NAMALWA (cell line): ENCODE measurements around the gene ZCCHC8.
A peak's percentile ranks its signal among the peaks of the same experiment; 100 is the strongest.
"Not testable (repeated sequence)": the region's sequence is repeated elsewhere in the genome, so short reads cannot be mapped to it uniquely, and the experiment has no call there.

ENCODE experiments used
- DNase-seq: peaks from one replicate; pipeline ENCODE4 v3.0.0-alpha.2; 2015; ENCODE audit warnings: low spot score

The ZCCHC8 gene

DNA sequence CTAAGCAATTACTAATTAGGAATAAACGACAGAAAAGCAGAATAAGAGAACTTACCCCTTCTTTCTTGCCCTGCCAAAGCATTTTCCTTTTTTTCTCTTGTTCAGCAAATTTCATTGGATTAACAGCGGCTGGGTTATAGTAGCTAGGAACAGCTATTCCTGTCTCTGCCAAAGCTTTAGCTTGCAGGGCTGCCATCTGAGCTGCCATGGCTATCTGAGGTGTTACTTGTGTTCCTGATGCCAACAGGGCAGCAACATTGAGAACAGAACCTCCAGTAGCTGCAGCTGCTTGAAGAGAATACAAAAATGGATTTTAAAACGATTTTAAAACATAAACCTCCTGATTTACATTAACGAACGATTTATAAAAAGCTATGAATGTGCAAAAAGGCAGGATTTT is 7.4 kb upstream of the ZCCHC8 start:
- no peak for DNase-seq

DNA sequence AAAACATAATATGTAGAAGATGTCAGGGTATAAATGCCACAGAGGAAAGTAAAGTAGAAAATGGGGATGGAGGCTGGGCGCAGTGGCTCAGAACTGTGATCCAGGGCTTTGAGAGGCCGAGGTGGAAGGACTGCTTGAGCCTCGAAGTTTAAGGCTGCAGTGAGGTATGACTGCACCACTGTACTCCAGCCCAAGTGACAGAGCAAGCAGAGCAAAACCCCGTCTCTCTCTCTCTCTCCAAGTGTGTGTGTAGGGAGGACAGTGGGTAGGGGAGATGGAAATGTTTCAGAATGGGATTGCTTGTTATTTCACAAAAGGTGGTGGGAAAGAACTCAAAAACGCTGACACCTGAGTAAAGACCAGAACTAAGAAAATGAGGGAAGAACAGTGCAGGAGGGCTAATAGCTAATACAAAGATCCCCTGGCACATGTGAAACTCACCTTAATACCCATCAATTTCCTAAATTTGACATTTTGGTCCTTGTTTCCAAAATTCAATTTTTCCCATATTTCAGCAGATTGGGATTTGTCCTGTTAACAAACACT is 5.7 kb upstream of the ZCCHC8 start:
- no peak for DNase-seq

DNA sequence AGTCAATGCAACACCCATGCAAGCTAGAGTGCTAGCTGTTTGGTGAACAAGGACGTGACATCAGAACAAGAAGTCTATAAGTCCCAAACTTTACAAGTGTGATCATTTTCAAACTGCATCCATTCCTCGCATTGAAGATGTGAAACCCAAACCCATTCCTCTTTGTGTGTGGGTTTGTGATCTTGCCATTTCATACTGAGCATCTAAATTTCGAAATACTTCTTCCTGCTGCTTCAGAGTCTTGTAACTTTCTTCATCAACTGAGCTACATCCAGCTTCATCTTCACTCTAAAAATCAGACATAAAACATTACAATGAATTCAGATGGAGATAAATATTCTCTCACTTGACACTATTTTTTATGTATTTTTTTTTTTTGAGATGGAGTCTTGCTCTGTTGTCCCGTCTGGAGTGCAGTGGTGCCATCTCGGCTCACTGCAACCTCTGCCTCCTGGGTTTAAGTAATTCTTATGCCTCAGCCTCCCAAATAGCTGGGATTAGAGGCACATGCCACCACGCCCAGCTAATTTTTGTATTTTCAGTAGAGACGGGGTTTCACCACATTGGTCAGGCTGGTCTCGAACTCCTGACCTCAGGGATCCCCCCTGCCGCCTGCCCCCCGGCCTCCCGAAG is 4.8 kb upstream of the ZCCHC8 start:
- no peak for DNase-seq

DNA sequence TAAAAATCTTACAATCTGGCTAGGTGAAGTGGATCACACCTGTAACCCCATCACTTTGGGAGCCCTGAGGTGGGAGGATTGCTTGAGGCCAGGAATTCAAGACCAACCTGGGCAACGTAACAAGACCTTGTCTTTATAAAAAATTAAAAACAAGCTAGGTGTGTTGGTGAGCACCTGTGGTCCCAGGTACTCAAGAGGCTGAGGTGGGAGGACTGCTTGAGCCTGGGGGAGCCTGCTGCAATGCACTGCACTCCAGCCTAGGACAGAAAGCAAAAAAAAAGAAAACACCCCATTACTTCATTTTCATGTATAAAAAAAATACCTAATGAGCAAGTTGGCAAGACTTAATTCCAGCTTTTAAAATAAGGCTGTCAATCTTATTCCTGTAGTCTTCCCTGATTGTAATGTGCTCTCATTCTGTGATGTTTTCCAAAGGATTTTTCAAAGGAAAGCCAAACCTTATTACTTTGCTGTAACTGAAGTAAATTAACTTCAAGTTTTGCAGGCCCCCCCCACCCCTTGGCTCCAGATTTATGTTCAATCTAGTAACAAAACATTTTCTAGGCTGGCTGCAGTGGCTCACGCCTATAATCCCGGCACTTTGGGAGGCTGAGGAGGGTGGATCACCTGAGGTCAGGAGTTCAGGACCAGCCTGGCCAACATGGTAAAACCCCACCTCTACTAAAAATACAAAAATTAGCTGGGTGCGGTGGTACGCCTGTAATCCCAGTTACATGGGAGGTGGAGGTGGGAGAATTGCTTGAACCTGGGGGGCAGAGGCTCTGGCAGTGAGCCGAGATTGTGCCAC is 3.3 kb upstream of the ZCCHC8 start:
- DNase-seq: no peak

DNA sequence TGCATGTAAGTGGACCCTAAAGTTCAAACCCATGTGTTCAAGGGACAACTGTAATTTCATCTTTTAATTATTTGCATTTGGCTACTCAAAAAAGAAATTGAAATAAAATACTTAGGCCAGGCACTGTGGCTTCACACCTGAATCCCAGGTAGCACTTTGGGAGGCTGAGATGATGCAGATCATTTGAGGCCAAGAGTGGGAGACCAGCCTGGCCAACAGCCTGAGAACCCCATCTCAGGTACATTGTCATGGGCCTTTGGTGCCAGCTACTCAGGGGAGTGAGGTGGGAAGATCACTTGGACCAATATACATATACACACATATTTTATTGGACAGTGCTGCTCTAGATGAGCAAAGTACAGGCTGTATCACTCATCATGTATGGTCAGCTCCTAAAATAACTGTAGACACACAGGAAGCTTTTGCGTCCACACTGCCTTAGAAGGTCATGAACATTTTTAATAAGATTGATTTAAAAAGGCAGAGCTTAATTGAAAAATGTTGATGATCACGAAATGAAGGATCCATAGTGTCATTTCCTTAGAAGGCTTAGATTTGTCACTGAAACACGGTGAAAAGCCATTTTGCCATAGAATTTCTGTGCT is 2.5 kb upstream of the ZCCHC8 start:
- no peak for DNase-seq

DNA sequence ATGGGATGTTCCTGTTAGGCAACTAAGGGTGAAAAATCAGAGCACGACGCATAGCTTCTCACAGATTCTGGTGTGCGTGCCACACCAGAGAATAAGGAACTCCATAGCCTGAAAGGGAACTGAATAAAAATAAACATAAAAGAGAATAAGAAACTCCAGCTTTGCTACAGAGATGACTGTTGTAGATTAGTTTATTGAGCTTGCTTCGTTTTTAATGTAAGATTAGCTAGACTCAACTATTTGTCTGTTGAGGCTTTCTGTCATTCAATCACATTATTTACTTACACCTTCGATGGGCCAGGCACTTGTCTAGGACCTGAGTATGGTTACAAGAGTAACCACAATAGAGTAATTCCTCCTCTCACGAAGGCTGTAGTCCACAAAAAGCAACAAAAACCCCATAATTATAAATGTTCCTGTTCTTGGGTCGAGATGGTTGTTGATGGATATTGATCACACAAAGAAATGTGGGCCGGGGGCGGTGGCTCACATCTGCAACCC is 807 bp upstream of the ZCCHC8 start:
- no peak for DNase-seq

DNA sequence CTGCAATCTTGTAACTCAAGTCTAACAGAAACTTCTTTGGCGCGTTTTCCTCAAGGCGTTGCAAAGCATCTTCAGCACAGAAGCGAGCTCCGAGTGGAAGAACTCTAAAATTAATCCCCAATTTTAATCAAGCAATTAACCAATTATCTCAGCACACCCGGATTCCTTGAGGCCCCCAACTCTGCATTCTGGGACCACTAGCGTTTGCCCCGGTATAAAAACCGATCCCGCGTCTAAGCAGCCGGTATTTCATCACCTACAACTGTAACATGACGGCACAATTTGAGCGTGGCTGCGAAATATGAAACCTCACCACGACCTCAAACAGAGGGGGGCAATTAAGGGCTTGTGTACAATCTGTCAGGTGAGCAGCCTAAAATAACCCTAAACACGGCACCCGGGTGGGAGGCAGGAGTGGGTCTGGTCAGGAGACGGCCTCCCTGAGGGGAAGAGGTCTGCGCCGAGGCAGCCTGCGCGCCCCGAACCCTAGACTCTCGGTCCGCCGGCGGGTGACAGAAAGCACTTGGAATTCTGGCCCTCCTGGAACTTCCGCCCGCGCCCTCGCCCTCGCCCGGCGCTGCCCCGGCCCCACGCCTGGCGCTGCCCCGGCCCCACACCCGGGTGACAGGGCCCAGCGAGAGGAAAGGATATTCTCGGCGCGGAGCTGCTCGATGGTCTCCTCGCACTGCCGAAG is 594 bp downstream of the ZCCHC8 start:
- DNase-seq: peak; percentile 82

DNA sequence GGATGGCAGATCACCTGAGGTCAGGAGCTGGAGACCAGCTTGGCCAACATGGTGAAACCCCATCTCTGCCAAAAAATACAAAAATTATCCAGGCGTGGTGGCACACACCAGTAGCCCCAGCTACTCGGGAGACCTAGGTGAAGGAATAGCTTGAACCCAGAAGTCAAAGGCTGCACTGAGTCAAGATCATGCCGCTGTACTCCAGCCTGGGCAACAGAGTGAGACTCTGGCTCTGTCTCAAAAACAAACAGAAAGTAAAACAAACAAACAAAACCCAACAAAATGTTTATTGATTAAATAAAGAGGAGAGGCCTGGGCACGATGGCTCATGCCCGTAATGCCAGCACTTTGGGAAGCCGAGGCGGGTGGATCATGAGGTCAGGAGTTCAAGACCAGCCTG is 5.5 kb downstream of the ZCCHC8 start:
- no peak for DNase-seq

DNA sequence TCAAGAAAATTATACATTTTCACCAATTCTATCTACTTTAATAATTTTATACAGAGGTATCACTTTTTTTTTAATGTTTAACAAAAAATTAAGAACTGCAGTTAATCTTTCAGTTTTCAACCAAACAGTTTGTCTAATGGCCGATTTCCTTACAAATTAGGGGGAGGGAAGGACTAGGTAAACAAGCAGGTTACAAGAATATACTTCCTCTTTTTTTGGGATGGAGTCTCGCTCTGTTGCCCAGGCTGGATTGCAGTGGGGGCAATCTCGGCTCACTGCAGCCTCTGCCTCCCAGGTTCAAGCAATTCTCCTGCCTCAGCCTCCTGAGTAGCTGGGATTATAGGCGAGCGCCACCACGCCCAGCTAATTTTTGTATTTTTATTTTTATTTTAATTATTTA is 7.5 kb downstream of the ZCCHC8 start:
- DNase-seq: not testable (repeated sequence)

DNA sequence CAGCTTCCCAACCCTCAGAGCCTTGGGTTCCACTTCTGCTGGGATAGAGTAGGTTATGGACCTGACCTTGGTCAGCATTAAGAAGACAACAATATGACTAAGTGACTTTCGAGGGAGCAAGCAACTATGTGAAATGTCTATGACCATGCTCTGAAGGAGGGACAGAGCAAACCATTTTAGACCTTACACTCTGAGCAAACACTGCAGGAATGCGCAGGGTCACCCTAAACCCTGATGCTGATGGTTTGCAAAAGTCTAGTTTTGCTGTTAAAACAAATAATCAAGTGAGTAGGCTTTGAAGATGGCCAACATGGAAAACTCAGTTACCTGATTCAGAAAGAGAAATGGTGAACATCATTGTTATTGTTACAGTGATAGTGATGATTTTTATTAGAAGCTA is 8.7 kb downstream of the ZCCHC8 start:
- no peak for DNase-seq

DNA sequence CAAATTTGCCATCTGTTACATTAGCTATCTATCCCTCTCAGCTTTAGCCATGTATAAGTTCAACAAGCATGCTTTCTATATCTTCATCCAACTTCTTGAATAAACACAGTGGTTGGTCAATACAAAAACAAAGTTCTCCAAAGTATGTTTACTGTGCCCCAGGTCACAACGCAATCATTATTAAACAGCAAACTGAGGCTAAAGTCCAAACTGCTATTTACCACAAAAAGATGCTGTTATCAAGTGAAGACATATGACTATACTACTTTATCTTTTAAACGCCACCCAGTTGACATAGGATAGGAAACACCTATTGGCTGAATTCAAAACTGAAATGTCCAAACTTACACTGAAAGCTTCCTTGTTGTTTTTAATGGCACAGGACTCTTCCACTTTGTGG is 11.7 kb downstream of the ZCCHC8 start:
- DNase-seq: no peak

DNA sequence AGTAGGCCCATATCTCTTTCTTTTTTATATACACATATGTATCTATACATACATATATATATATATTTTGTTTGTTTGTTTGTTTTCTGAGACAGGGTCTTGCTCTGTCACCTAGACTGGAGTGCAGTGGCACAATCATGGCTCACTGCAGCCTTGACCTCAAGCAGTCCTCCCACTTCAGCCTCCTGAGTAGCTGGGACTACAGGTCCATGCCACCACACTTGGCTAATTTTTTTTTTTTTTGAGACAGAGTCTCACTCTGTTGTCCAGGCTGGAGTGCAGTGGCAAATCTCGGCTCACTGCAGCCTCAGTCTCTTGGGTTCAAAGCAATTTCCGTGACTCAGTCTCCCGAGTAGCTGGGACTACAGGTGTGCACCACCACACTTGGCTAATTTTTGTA is 12.9 kb downstream of the ZCCHC8 start:
- not testable (repeated sequence) for DNase-seq

DNA sequence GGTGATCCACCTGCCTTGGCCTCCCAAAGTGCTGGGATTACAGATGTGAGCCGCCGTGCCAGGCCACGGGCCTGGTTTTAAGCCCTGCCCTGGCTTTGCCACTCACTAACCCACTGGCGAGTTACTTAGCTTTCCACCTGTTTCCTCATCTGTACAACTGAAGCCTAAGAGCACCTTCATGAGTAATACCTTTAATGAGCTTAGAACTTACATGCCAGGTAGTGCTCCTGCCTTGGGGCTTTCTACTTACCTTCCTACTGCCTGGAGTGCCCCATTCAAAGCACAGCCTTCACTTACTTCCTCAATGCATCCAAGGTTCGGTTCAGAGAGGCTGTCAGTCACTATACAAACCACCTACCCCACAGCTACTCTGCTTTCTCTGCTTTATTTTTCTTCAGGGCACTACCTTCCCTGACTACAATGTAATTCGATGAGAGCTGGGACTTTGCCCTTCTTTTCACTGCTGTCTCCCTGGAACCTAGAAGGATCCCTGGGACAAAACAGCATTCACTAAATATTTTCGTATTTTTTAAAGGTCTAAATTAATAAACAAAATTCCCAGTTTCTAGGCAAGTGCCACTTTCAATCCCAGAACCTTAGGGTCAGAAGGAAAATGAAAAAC is 13.8 kb downstream of the ZCCHC8 start:
- no peak for DNase-seq

DNA sequence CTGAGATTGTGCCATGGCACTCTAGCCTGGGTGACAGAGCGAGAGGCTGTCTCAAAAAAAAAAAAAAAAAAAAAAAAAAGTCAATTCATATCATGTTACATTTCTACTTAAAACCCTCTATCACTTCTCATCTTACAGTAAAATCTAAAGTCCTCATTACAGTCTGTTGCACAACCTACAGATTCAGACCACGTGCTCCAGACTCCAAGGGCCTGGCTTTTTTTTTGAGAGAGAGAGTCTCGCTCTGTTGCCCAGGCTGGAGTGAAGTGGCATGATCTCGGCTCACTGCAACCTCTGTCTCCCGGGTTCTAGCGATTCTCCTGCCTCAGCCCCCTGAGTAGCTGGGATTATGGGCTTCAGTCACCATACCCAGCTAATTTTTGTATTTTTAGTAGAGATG is 14.4 kb downstream of the ZCCHC8 start:
- DNase-seq: not testable (repeated sequence)

DNA sequence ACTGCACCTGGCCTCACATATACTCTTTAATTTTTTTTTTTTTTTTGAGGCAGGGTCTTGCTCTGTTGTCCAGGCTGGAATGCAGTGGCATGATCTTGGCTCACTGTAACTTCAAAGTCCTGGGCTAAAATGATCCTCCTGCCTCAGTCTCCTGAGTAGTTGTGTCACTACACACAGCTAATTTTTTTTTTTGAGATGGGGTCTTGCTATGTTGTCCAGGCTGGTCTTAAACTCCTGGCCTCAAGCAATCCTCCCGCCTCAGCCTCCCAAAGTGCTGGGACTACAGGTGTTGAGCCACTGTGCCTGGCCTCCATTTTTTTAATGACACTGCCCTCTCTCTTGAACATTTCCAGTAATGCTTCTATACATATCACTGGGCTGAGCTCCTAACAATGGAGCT is 16.3 kb downstream of the ZCCHC8 start:
- not testable (repeated sequence) for DNase-seq

DNA sequence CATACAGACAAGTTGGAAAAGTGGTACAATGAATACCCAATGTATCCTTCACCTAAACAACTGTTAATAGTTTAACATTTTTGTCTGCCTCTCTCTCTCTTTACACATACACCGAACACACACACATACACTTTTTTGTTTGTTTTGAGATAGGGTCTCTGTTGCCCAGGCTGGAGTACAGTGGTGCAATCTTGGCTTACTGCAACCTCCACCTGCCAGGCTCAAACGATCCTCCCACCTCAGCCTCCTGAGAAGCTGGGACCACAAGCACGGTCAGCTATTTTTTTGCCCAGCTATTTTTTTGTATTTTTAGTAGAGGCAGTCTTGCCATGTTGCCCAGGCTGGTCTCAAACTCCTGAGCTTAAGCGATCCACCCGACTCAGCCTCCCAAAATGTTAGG is 16.8 kb downstream of the ZCCHC8 start:
- no peak for DNase-seq

DNA sequence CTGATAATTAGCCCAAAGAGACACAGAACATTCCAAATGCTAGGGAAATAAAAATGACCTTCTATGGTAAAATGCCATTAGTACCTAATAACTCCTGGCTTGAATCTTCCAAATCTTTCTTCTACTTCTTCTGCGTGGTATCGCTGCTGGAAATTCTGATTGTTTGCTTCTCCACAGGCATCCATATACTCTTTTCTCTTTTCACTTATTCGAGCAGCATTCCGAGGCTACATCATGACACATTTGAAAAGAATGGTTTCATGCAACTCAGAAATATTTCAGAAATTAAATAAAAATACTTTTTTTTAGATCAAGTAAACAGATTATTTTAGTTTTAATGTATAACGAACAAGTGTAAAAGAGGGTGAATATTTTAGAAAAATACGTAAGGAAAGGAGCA is 18.9 kb downstream of the ZCCHC8 start:
- no peak for DNase-seq

DNA sequence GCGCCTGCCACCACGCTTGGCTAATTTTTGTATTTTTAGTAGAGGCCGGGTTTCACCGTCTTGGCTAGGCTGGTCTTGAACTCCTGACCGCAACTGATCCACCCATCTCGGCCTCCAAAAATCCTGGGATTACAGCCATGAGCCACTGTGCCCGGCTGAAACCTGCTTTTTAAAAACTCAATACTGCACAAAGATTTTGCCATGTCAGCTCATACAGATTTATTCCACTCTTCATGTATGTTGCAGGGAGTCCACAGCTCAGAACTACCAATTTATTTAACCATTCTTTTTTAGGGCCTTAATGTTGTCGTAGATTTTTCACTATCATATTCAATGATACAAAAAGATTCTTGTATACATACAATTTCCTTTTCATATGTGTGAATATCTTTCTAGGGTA is 20.0 kb downstream of the ZCCHC8 start:
- DNase-seq: no peak

DNA sequence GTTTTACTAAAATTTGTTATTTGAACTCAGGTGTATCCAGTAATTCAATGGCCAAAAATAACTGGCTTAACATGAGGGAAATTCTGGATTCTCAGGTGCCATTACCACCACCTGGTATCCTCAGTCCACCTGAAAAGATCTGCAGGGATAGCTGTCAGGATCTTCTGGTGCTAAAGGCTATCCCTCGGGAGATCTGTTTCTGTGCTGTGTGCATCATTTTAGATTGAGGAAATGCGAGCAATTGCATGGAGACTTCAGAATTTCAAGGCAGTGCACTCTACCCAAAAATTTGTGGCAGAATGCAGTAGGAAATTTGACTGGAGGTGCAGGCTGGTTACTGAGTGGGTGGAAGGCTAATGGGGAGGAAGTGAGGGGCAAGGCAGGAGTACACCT is 26.4 kb downstream of the ZCCHC8 start:
- DNase-seq: no peak

DNA sequence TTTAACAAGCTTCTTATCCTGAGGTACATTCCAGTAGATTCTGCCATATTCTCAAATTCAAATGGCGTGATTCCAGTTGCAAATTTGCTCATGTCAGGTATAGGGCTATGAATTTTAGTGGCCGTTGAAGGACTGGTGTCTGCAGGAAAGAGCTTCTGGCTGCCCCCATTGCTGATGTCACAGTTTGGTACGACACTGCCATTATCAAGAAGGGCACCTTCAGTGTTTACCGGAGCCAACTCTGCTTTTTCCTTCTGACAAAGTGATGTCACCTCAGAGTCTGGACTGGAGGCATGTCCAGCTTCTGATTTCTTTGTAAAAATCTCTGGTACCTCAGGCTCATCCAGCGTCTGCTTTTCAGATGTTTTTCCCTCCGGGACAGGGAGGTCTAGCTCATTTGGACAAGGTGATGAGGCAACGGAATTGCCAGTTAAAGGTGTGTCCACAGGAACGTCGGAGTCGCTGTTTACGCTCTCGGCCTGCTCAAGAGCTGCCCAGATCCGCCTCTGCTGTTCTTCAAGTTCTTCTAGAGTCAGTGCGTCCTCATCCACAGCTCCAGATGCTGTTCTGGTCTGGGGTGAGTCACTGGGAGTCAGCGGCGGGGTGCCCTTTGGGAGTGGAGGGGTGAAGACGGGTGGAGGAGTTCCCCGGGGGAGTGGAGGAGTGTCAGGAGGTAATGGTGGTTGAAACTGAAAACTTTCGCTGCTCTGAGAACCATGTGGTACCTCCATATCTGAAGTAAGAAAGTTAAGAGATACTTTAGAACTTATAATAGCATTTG is 27.0 kb downstream of the ZCCHC8 start:
- DNase-seq: no peak
